Measurements from ENCODE around the gene MGP. TPM values are rescaled to one million over a fixed set of nuclear protein-coding genes. Genes with fewer than 3 reads are reported as not detected.

The MGP gene
- polyA plus RNA-seq, 1 of the 3 experiments (the other 2 are of a cell fraction): 76.2 TPM

DNA sequence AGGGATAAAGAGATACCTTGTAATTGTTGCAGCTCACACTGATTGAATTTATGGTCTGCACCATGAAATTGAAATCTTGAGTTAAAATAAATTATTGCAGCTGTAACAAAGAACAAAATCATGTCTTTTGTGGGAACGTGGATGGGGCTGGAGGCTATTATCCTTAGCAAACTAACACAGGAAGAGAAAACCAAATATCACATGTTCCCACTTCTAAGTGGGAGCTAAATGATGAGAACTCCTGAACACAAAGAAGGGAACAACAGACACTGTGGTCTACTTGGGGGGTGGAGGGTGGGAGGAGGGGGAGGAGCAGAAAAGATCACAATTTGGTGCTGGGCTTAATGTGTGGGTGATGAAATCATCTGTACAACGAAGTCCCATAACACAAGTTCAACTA is 30.1 kb upstream of the MGP start (continued):
- TF ChIP-seq IRF3 (IDR thresholded peaks at IDR 0.05; ENCODE audit: low read depth, low read length) (no peak), MEF2A (IDR thresholded peaks at IDR 0.05; ENCODE audit: borderline replicate concordance, low read depth) (no peak), TCF12 (IDR thresholded peaks at IDR 0.05) (no peak)

GRCh38 chr12:14913381-14913781 is 27.7 kb upstream of the MGP start:
- no peaks in the 10 kb centered on the region for H3K79me2 ChIP-seq (ENCODE audit: insufficient read depth)
- H3K36me3 ChIP-seq (replicated peaks in 1 of 2; ENCODE audit: control insufficient read depth in 1 of 2, insufficient read depth in 2 of 2, low read length in 1 of 2): no peaks in the 10 kb centered on the region
- no peaks in the 10 kb centered on the region for H4K20me1 ChIP-seq (ENCODE audit: insufficient read depth)
- no peak overlapping the region for H3K27ac ChIP-seq (ENCODE audit: low read depth in 2 of 2, low read length in 1 of 2)
- TF ChIP-seq TEAD4 (IDR thresholded peaks at IDR 0.05; ENCODE audit: borderline replicate concordance, insufficient read depth) (no peak), FOXM1 (IDR thresholded peaks at IDR 0.05; ENCODE audit: low read depth) (no peak), RCOR1 (IDR thresholded peaks at IDR 0.05; ENCODE audit: low read length) (no peak), JUND (IDR thresholded peaks at IDR 0.05) (no peak), NRF1 (IDR thresholded peaks at IDR 0.05; ENCODE audit: low read depth, low read length) (no peak), USF2 (IDR thresholded peaks at IDR 0.05; ENCODE audit: borderline replicate concordance, low read depth, low read length) (no peak), RFX5 (IDR thresholded peaks at IDR 0.05; ENCODE audit: low read length) (no peak), NFIC (IDR thresholded peaks at IDR 0.05; ENCODE audit: borderline replicate concordance) (no peak), YY1 (IDR thresholded peaks at IDR 0.05; ENCODE audit: low read depth) (no peak), PBX3 (IDR thresholded peaks at IDR 0.05) (no peak), RAD21 (IDR thresholded peaks at IDR 0.05; ENCODE audit: low read length) (no peak), CTCF (IDR thresholded peaks at IDR 0.05) (no peak)
- TF ChIP-seq, protein P1, sequence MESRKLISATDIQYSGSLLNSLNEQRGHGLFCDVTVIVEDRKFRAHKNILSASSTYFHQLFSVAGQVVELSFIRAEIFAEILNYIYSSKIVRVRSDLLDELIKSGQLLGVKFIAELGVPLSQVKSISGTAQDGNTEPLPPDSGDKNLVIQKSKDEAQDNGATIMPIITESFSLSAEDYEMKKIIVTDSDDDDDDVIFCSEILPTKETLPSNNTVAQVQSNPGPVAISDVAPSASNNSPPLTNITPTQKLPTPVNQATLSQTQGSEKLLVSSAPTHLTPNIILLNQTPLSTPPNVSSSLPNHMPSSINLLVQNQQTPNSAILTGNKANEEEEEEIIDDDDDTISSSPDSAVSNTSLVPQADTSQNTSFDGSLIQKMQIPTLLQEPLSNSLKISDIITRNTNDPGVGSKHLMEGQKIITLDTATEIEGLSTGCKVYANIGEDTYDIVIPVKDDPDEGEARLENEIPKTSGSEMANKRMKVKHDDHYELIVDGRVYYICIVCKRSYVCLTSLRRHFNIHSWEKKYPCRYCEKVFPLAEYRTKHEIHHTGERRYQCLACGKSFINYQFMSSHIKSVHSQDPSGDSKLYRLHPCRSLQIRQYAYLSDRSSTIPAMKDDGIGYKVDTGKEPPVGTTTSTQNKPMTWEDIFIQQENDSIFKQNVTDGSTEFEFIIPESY (IDR thresholded peaks at IDR 0.05; ENCODE audit: borderline replicate concordance, low read depth): no peak
- TF ChIP-seq, protein P2, sequence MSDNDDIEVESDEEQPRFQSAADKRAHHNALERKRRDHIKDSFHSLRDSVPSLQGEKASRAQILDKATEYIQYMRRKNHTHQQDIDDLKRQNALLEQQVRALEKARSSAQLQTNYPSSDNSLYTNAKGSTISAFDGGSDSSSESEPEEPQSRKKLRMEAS (IDR thresholded peaks at IDR 0.05; ENCODE audit: low read depth): no peak
- no peak overlapping the region for H2AFZ ChIP-seq (ENCODE audit: low read depth)
- DNase-seq: no peak
- H3K9me2 ChIP-seq: no peaks in the 10 kb centered on the region
- H3K27me3 ChIP-seq (ENCODE audit: insufficient read depth): no peaks in the 10 kb centered on the region
- ChIA-PET POLR2A (no interaction called here), CTCF (interaction anchor here (0.8 kb wide), 2 partner anchors 13 to 82 kb away, joined by 3 to 4 read pairs; no protein-coding TSS in a partner anchor)
- H3K9me3 ChIP-seq: no peaks in the 10 kb centered on the region
- no peaks in the 10 kb centered on the region for H3F3A ChIP-seq (replicated peaks; ENCODE audit: insufficient read depth)
- H3K4me3 ChIP-seq (ENCODE audit: low read depth in 2 of 2, low read length in 1 of 2): no peak overlapping the region
- no peaks in the 10 kb centered on the region for H3K4me1 ChIP-seq (ENCODE audit: control insufficient read depth in 1 of 2, insufficient read depth in 2 of 2, low read depth in 1 of 2, low read length in 1 of 2)
- WGBS (ENCODE audit: low lambda C conversion rate): 86% methylated on average over 3 of the region's 4 CpGs
- H3K9ac ChIP-seq: no peak overlapping the region
- no peak overlapping the region for H3K4me2 ChIP-seq

Data from SK-N-SH (cell line).